Neural cell (in vitro differentiated cells): ENCODE measurements around the gene RYR1.

Experiments used
- EP300 ChIP-seq: fragments of 450-650 bp; conservative IDR thresholded peaks from 2 replicates; pipeline ENCODE4 v1.6.1; 2014; ENCODE audit warnings: antibody characterized with exemption, mild to moderate bottlenecking, moderate library complexity; ENCODE audit not compliant: poor library complexity, severe bottlenecking
- EZH2 ChIP-seq: fragments of 200-600, 300-800 bp; shearing (Covaris generic), sonication (generic); IDR thresholded peaks from 2 replicates; pipeline ENCODE4 v1.6.1; 2014; ENCODE audit warnings: antibody characterized with exemption, low read length, borderline replicate concordance, mild to moderate bottlenecking; ENCODE audit not compliant: insufficient read depth, poor library complexity, severe bottlenecking
- POLR2AphosphoS5 ChIP-seq: IDR thresholded peaks from 2 replicates; pipeline ENCODE4 v1.6.1; 2012
- RAD21 ChIP-seq: fragments of 450-650 bp; conservative IDR thresholded peaks from 2 replicates; pipeline ENCODE4 v1.6.1; 2014; ENCODE audit warnings: antibody characterized with exemption, mild to moderate bottlenecking, moderate library complexity
- SMC3 ChIP-seq: fragments of 450-650 bp; conservative IDR thresholded peaks from 2 replicates; pipeline ENCODE4 v1.6.1; 2014; ENCODE audit warnings: antibody characterized with exemption, mild to moderate bottlenecking, moderate library complexity; ENCODE audit not compliant: poor library complexity
- TAF1 ChIP-seq: IDR thresholded peaks from 2 replicates; pipeline ENCODE4 v1.6.1; 2012; ENCODE audit warnings: low read depth
- TF ChIP-seq, protein P1 (sequence below): fragments of 450-650 bp; IDR thresholded peaks from 2 replicates; pipeline ENCODE4 v1.5.1; 2014; ENCODE audit warnings: antibody characterized with exemption, mild to moderate bottlenecking, moderate library complexity; ENCODE audit not compliant: poor library complexity, severe bottlenecking
- TF ChIP-seq, protein P2 (sequence below): IDR thresholded peaks from 2 replicates; pipeline ENCODE4 v1.6.1; 2012; ENCODE audit warnings: borderline replicate concordance

DNA sequence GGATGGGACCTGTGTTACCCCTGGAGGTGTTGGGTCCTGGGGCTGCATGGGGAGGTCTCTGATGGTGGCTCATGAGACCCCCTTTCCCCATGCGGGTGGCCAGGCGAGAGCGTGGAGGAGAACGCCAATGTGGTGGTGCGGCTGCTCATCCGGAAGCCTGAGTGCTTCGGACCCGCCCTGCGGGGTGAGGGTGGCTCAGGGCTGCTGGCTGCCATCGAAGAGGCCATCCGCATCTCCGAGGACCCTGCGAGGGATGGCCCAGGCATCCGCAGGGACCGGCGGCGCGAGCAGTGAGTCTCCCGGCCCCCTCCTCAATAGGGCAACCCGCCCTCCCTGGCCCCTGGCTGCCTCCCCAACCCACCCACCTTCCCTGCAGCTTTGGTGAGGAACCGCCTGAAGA, 66.0 kb downstream of the RYR1 start:
- TF ChIP-seq, protein P1, sequence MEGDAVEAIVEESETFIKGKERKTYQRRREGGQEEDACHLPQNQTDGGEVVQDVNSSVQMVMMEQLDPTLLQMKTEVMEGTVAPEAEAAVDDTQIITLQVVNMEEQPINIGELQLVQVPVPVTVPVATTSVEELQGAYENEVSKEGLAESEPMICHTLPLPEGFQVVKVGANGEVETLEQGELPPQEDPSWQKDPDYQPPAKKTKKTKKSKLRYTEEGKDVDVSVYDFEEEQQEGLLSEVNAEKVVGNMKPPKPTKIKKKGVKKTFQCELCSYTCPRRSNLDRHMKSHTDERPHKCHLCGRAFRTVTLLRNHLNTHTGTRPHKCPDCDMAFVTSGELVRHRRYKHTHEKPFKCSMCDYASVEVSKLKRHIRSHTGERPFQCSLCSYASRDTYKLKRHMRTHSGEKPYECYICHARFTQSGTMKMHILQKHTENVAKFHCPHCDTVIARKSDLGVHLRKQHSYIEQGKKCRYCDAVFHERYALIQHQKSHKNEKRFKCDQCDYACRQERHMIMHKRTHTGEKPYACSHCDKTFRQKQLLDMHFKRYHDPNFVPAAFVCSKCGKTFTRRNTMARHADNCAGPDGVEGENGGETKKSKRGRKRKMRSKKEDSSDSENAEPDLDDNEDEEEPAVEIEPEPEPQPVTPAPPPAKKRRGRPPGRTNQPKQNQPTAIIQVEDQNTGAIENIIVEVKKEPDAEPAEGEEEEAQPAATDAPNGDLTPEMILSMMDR, result no peak
- TF ChIP-seq EZH2, result no peak
- no peak for TF ChIP-seq POLR2AphosphoS5
- TF ChIP-seq, protein P2, sequence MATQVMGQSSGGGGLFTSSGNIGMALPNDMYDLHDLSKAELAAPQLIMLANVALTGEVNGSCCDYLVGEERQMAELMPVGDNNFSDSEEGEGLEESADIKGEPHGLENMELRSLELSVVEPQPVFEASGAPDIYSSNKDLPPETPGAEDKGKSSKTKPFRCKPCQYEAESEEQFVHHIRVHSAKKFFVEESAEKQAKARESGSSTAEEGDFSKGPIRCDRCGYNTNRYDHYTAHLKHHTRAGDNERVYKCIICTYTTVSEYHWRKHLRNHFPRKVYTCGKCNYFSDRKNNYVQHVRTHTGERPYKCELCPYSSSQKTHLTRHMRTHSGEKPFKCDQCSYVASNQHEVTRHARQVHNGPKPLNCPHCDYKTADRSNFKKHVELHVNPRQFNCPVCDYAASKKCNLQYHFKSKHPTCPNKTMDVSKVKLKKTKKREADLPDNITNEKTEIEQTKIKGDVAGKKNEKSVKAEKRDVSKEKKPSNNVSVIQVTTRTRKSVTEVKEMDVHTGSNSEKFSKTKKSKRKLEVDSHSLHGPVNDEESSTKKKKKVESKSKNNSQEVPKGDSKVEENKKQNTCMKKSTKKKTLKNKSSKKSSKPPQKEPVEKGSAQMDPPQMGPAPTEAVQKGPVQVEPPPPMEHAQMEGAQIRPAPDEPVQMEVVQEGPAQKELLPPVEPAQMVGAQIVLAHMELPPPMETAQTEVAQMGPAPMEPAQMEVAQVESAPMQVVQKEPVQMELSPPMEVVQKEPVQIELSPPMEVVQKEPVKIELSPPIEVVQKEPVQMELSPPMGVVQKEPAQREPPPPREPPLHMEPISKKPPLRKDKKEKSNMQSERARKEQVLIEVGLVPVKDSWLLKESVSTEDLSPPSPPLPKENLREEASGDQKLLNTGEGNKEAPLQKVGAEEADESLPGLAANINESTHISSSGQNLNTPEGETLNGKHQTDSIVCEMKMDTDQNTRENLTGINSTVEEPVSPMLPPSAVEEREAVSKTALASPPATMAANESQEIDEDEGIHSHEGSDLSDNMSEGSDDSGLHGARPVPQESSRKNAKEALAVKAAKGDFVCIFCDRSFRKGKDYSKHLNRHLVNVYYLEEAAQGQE, result no peak
- TF ChIP-seq SMC3, result no peak
- no peak for TF ChIP-seq RAD21
- no peak for TF ChIP-seq TAF1
- TF ChIP-seq EP300, result no peak
